ENCODE data around the gene GRK5.

DNA sequence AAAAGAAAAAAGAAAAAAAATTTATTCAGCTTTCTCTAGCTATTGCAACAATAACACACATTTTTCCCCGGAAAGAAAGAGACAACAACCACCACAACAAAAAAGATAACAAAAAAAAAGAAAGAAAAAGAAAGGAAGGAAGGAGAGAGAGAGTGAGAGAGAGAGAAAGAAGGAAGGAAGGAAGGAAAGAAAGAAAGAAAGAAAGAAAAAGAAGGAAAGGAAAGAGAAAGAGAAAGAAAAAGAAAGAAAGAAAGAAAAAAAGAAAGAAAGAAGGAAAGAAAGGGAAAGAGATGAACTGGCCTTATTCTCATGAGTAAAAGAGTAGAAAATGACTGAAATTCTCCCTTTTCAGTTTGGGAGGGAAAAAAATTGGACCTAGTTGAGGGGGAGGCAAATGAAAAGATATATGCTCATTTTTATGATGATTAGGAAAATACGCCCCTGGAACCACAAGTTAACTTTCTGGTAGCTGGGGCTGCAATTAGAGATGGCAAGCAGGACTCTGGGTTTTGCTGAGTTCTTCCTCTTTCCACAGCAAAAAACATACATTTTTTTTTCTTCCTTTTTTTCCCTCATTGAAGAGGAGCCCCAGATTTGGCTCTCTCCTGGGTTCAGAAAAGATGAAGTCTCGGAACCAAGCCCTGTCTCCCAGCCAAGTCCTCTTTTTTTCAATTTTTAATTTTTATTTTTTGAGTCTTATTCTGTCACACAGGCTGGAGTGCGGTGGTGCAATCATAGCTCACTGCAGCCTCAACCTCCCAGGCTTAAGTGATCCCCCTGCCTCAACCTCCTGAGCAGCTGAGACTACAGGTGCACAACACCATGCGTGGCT, 16.2 kb upstream of the GRK5 start:
- TF ChIP-seq CTCF (conservative IDR thresholded peaks at IDR 0.05; ENCODE audit: low read length) (no peak), EZH2phosphoT487 (IDR thresholded peaks at IDR 0.05; ENCODE audit: borderline replicate concordance) (no peak)

Data from Loucy (cell line).